HepG2 (cell line): ENCODE data around the gene KIF25. TPM values are rescaled to one million over a fixed set of nuclear protein-coding genes. Genes with fewer than 3 reads are reported as not detected.

Experiments
- ATAC-seq: fragments of 200-7000 bp; cut with Tn5 transposase; 3 replicates; pipeline ENCODE4 v1.9.1; 2020; ENCODE audit warnings: mild to moderate bottlenecking, moderate library complexity
- BruUV-seq: library from RNA; stranded (reverse); fragments of 400-500 nt; replicated peaks from 2 replicates; lab custom pipeline; 2021; lab: Mats Ljungman, UMichigan
- CTCF ChIA-PET: fragments of 300-600 bp; formaldehyde crosslinking; extraction: SDS; loops from one replicate; lab custom pipeline; 2021; ENCODE audit warnings: low total read pairs, inconsistent platforms, low intra/inter-chr PET ratio; lab: Yijun Ruan, JAX
- POLR2A ChIA-PET: fragments of 350-600 bp; sonication (Branson Sonifier 250); formaldehyde crosslinking; loops from one replicate; lab custom pipeline; 2020; ENCODE audit warnings: antibody characterized with exemption, inconsistent platforms; lab: Yijun Ruan, JAX
- DNase-seq: peaks from one replicate; pipeline ENCODE4 v3.0.0-alpha.2; 2015; ENCODE audit warnings: low spot score
- FAIRE-seq: peaks from 3 replicates; lab custom pipeline; 2011; peaks lifted over from hg19 to GRCh38; lab: Jason Lieb, UNC
- H2AFZ ChIP-seq: one replicate; pipeline ENCODE4 v1.6.1; 2011; ENCODE audit warnings: low read length, inconsistent platforms
- H3K27ac ChIP-seq: fragments of 300-600 bp; 3 replicates; pipeline ENCODE4 v1.8.0; 2011; ENCODE audit warnings: mixed run types, mild to moderate bottlenecking, mixed read lengths, low read length, inconsistent platforms; ENCODE audit not compliant: insufficient read depth; ENCODE audit errors: extremely low read length
- H3K27me3 ChIP-seq, 2 experiments: fragments of 200-600 bp in 1 of 2; 2 replicates in 1 of 2; 3 replicates in 1 of 2; pipeline versions ENCODE4 v1.6.0 to v1.8.0; 2011; ENCODE audit warnings: low read length in 2 of 2, mild to moderate bottlenecking in 2 of 2, moderate library complexity in 2 of 2, inconsistent platforms in 1 of 2; ENCODE audit not compliant: insufficient read depth in 2 of 2, control insufficient read depth in 1 of 2
- H3K36me3 ChIP-seq, 2 experiments: fragments of 200-600 bp in 1 of 2; replicated peaks in 1 of 2; 2 replicates in 1 of 2; 3 replicates in 1 of 2; pipeline versions ENCODE4 v1.5.1 to v1.8.0; 2011; ENCODE audit warnings: low read length in 2 of 2, inconsistent platforms in 1 of 2; ENCODE audit not compliant: insufficient read depth in 2 of 2, control insufficient read depth in 1 of 2
- H3K4me1 ChIP-seq: 2 replicates; pipeline ENCODE4 v1.5.1; 2012; ENCODE audit warnings: low read length, inconsistent platforms; ENCODE audit not compliant: insufficient read depth
- H3K4me2 ChIP-seq: 2 replicates; pipeline ENCODE4 v1.6.0; 2011; ENCODE audit warnings: low read depth, low read length, inconsistent platforms
- H3K4me3 ChIP-seq, 3 experiments: fragments of 200-600 bp in 1 of 3; sonication (generic), shearing (Covaris generic) in 1 of 3; replicated peaks in 1 of 3; 2 replicates each; pipeline ENCODE4 v1.5.1; 2011 to 2016; ENCODE audit warnings: low read length in 3 of 3, inconsistent platforms in 2 of 3, low read depth in 2 of 3, mild to moderate bottlenecking in 2 of 3, control low read depth in 1 of 3, mixed read lengths in 1 of 3; ENCODE audit not compliant: insufficient read depth in 1 of 3
- H3K79me2 ChIP-seq: one replicate; pipeline ENCODE4 v1.6.1; 2011; ENCODE audit warnings: low read length, inconsistent platforms; ENCODE audit not compliant: insufficient read depth
- H3K9ac ChIP-seq: 2 replicates; pipeline ENCODE4 v1.6.0; 2011; ENCODE audit warnings: mild to moderate bottlenecking, low read depth, low read length, inconsistent platforms; ENCODE audit not compliant: insufficient read depth
- H3K9me3 ChIP-seq: 2 replicates; pipeline ENCODE4 v1.5.1; 2012; ENCODE audit warnings: mild to moderate bottlenecking, low read length
- H4K20me1 ChIP-seq: 2 replicates; pipeline ENCODE4 v1.6.0; 2011; ENCODE audit warnings: inconsistent platforms, mild to moderate bottlenecking, low read length, moderate library complexity; ENCODE audit not compliant: insufficient read depth
- ARNT ChIP-seq: fragments of 450-650 bp; IDR thresholded peaks from 2 replicates; pipeline ENCODE4 v1.6.1; 2017
- BCLAF1 ChIP-seq: fragments of 450-650 bp; IDR thresholded peaks from 2 replicates; pipeline ENCODE4 v1.6.1; 2017; ENCODE audit warnings: mild to moderate bottlenecking
- FUBP1 ChIP-seq: sonication (generic); formaldehyde crosslinking; IDR thresholded peaks from 2 replicates; pipeline ENCODE4 v1.5.1; 2020; ENCODE audit warnings: missing genetic modification reagents, mild to moderate bottlenecking, borderline replicate concordance
- HOXD1 ChIP-seq: sonication (generic); formaldehyde crosslinking; IDR thresholded peaks from 2 replicates; pipeline ENCODE4 v1.5.0; 2020; ENCODE audit warnings: missing genetic modification reagents
- JUN ChIP-seq: sonication (generic); formaldehyde crosslinking; IDR thresholded peaks from 2 replicates; pipeline ENCODE4 v1.4.0; 2020; ENCODE audit warnings: mild to moderate bottlenecking, missing genetic modification reagents
- KAT7 ChIP-seq: IDR thresholded peaks from 2 replicates; pipeline ENCODE4 v1.6.1; 2018; ENCODE audit warnings: borderline replicate concordance, missing compliant biosample characterization
- NFRKB ChIP-seq: fragments of 450-650 bp; IDR thresholded peaks from 2 replicates; pipeline ENCODE4 v1.6.1; 2017
- NR2F2 ChIP-seq: IDR thresholded peaks from 2 replicates; pipeline ENCODE4 v1.6.1; 2012; ENCODE audit warnings: low read depth, inconsistent platforms, borderline replicate concordance
- REST ChIP-seq, 2 experiments: IDR thresholded peaks; 2 replicates each; pipeline ENCODE4 v1.6.1; 2011 to 2012; ENCODE audit warnings: low read length in 2 of 2, borderline replicate concordance in 1 of 2, low read depth in 1 of 2, mild to moderate bottlenecking in 1 of 2, moderate library complexity in 1 of 2
- REXO4 ChIP-seq: sonication (generic); formaldehyde crosslinking; IDR thresholded peaks from 2 replicates; pipeline ENCODE4 v1.8.0; 2022; ENCODE audit warnings: missing genetic modification reagents, mild to moderate bottlenecking, borderline replicate concordance
- TBX2 ChIP-seq: sonication (generic); formaldehyde crosslinking; IDR thresholded peaks from 2 replicates; pipeline ENCODE4 v1.5.0; 2020; ENCODE audit warnings: missing genetic modification reagents, mild to moderate bottlenecking, borderline replicate concordance
- ZNF776 ChIP-seq: sonication (generic); formaldehyde crosslinking; IDR thresholded peaks from 2 replicates; pipeline ENCODE4 v1.4.0; 2020; ENCODE audit warnings: mild to moderate bottlenecking, missing genetic modification reagents
- WGBS: methylation state at CpG from one replicate; pipeline ENCODE4 v1.1.6; 2017; ENCODE audit warnings: low lambda C conversion rate; 5-methylcytosine and 5-hydroxymethylcytosine counted together
- in situ Hi-C: cut with HindIII; loops from 2 replicates; pipeline ENCODE4 v1.10.0; 2017; ENCODE audit warnings: low pct_unique_long_range_greater_than_20kb; ENCODE audit not compliant: extremely low pct_ligation_motif_present
- intact Hi-C: fragments of 100-400 bp; cut with micrococcal nuclease; formaldehyde crosslinking; loops from one replicate; pipeline ENCODE4 v1.10.0; 2022; ENCODE audit not compliant: unreplicated experiment
- polyA plus RNA-seq, 8 experiments: library from polyadenylated mRNA; depleted of rRNA in 3 of 8; stranded (reverse) in 7 of 8; unstranded in 1 of 8; fragments of >200 nt; fragmentation: Illumina TruSeq in 4 of 8; extraction: Trizol in 4 of 8; gene quantifications; 2 replicates each; pipeline versions ENCODE4 v1.2.1 to v1.2.3, GENCODE V29; 2011 to 2016; ENCODE audit warnings: low read depth in 4 of 8, missing spikeins in 1 of 8, mixed read lengths in 1 of 8; ENCODE audit not compliant: insufficient read depth in 1 of 8
- total RNA-seq, 5 experiments: library from RNA; depleted of rRNA; stranded (reverse); fragments of >200 nt; fragmentation: Illumina TruSeq; extraction: Trizol; gene quantifications; 2 replicates each; pipeline ENCODE4 v1.2.3, GENCODE V29; 2016; ENCODE audit warnings: low read depth in 1 of 5

KIF25 gene
- total and polyA plus RNA-seq, 2 of the 13 experiments (the other 11 are each of a cell fraction or from before 2014, with no cell fraction given): not detected

DNA sequence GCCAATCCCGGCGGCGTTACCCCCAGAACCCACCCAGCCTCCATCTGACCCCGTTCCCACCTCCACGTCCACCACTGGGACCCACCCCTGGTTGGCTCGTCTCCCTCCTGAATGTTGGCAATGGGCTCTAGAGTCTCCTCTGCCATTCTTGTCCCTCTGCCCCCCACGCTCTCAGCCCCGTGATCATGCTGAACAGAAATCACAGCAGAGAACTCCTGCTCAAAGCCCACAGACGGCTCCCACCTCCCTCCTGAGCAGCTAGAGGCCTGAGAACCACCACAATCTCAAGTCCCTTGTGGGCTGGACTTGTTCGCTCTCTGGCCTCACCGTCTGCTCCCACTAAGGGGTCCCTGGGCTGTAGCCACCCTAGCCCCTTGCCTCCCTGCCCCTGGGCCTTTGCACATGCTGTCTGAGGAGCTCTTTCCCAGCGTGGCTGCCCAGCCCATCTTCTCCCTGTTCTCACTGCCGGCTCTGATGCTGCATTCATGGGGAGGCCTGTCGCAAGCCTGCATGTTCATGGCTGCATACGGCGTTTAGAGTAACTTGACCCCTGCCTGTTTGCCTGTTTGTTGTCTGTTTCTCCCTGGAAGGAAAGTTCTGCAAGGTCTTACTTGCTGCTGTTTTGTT is 92.7 kb downstream of the KIF25 start (continued):
- no peak for TF ChIP-seq FUBP1 (CRISPR knock-in tag)
- no peak for TF ChIP-seq TBX2 (CRISPR knock-in tag)
- TF ChIP-seq ZNF776 (CRISPR knock-in tag): no peak
- no peak for TF ChIP-seq NFRKB
- no peak for TF ChIP-seq BCLAF1
- TF ChIP-seq ARNT: no peak
- no peak for TF ChIP-seq REXO4 (CRISPR knock-in tag)
- TF ChIP-seq, all 625 proteins: peak for 0

- H3K4me2 ChIP-seq: no peak overlapping the region
- WGBS: 56% methylated on average over 17 of the region's 17 CpGs
- H4K20me1 ChIP-seq: no peaks in the 10 kb centered on the region
- H2AFZ ChIP-seq: no peak overlapping the region
- H3K79me2 ChIP-seq: no peaks in the 10 kb centered on the region
- ChIA-PET CTCF (no interaction called here), POLR2A (no interaction called here)
- H3K27me3 ChIP-seq: peaks cover 7 to 71% of the 10 kb centered on the region in 2 experiments; a peak in 4 of 5 replicates
- no TSS peak for BruUV-seq
- no peak overlapping the region for H3K4me3 ChIP-seq
- H3K9me3 ChIP-seq: no peaks in the 10 kb centered on the region
- peaks cover 39% of the 10 kb centered on the region for H3K4me1 ChIP-seq
- ATAC-seq (no peak), FAIRE-seq (no peak), DNase-seq (no peak)
- H3K27ac ChIP-seq: no peak overlapping the region
- H3K36me3 ChIP-seq: no peaks in the 10 kb centered on the region
- intact Hi-C loops (no loop called here), in situ Hi-C loops (no loop called here)
- no peak overlapping the region for H3K9ac ChIP-seq
- no peak for TF ChIP-seq NR2F2
- no peak for TF ChIP-seq HOXD1 (CRISPR knock-in tag)
- TF ChIP-seq JUN (CRISPR knock-in tag): no peak
- no peak for TF ChIP-seq REST (IDR thresholded peaks at IDR 0.05; ENCODE audit: borderline replicate concordance in 1 of 2, low read depth in 1 of 2, low read length in 2 of 2)
- TF ChIP-seq KAT7: no peak
Measured at GRCh38 chr6:168090706-168091105, 93.2 kb downstream of the KIF25 start.
